ENCODE measurements around the gene DEFB110. TPM values are rescaled to one million over a fixed set of nuclear protein-coding genes. Genes with fewer than 3 reads are reported as not detected.

Gene DEFB110
- total RNA-seq, 4 donors from 2014 or later, result not detected

- ATAC-seq, result no peak
- no peaks in the 10 kb centered on the region for H3K4me1 ChIP-seq
- H3K27ac ChIP-seq, result no peak overlapping the region
- H3K27me3 ChIP-seq, result no peaks in the 10 kb centered on the region
- H3K9me3 ChIP-seq, result no peaks in the 10 kb centered on the region
- no peak overlapping the region for H3K4me3 ChIP-seq
- TF ChIP-seq POLR2AphosphoS5 (IDR thresholded peaks at IDR 0.05), result no peak
- no peak for TF ChIP-seq EP300 (IDR thresholded peaks at IDR 0.05)
- no peak for TF ChIP-seq CTCF (IDR thresholded peaks at IDR 0.05)
- TF ChIP-seq POLR2A (IDR thresholded peaks at IDR 0.05), result no peak
- 69 to 94% methylated on average over 3 of the region's 3 CpGs for WGBS, 2 donors (ENCODE audit: low coverage in 1 of 2)
- H3K36me3 ChIP-seq, result no peaks in the 10 kb centered on the region
Observed at GRCh38 chr6:50007819-50008218, 14.0 kb downstream of the DEFB110 start.

- WGBS, 2 donors (ENCODE audit: low coverage in 1 of 2), result 24 to 44% methylated on average over 3 of the region's 3 CpGs
- no peak for ATAC-seq
Observed at GRCh38 chr6:50003139-50003538, 18.7 kb downstream of the DEFB110 start.

GRCh38 chr6:49995278-49995677, 26.5 kb downstream of the DEFB110 start:
- H3K27me3 ChIP-seq, result no peaks in the 10 kb centered on the region
- no peak overlapping the region for H3K27ac ChIP-seq
- H3K4me1 ChIP-seq, result no peaks in the 10 kb centered on the region
- no peak overlapping the region for H3K4me3 ChIP-seq
- H3K9me3 ChIP-seq, result no peaks in the 10 kb centered on the region
- ATAC-seq, result no peak
- H3K36me3 ChIP-seq, result no peaks in the 10 kb centered on the region
- TF ChIP-seq CTCF (IDR thresholded peaks at IDR 0.05), result no peak
- TF ChIP-seq POLR2A (IDR thresholded peaks at IDR 0.05), result no peak
- TF ChIP-seq POLR2AphosphoS5 (IDR thresholded peaks at IDR 0.05), result no peak
- TF ChIP-seq EP300 (IDR thresholded peaks at IDR 0.05), result no peak

More at GRCh38 chr6:50003139-50003538, 18.7 kb downstream of the DEFB110 start:
- Histone ChIP-seq H3K36me3 (no peaks in the 10 kb centered on the region), H3K27me3 (no peaks in the 10 kb centered on the region), H3K27ac (no peak overlapping the region), H3K9me3 (no peaks in the 10 kb centered on the region), H3K4me3 (no peak overlapping the region), H3K4me1 (no peaks in the 10 kb centered on the region)
- TF ChIP-seq CTCF (IDR thresholded peaks at IDR 0.05), result no peak
- no peak for TF ChIP-seq POLR2AphosphoS5 (IDR thresholded peaks at IDR 0.05)
- no peak for TF ChIP-seq EP300 (IDR thresholded peaks at IDR 0.05)
- no peak for TF ChIP-seq POLR2A (IDR thresholded peaks at IDR 0.05)

GRCh38 chr6:49988900-49989299, 32.9 kb downstream of the DEFB110 start:
- Histone ChIP-seq H3K4me1 (no peaks in the 10 kb centered on the region), H3K9me3 (no peaks in the 10 kb centered on the region), H3K27me3 (no peaks in the 10 kb centered on the region), H3K27ac (no peak overlapping the region), H3K4me3 (no peak overlapping the region), H3K36me3 (no peaks in the 10 kb centered on the region)
- no peak for ATAC-seq
- 79% methylated on average over 2 of the region's 2 CpGs; no CpG with 5 or more reads in 1 of the 2 donors for WGBS, 2 donors (ENCODE audit: low coverage in 1 of 2)
- TF ChIP-seq POLR2AphosphoS5 (IDR thresholded peaks at IDR 0.05) (no peak), CTCF (IDR thresholded peaks at IDR 0.05) (no peak), POLR2A (IDR thresholded peaks at IDR 0.05) (no peak), EP300 (IDR thresholded peaks at IDR 0.05) (no peak)

GRCh38 chr6:49987749-49988148, 34.0 kb downstream of the DEFB110 start:
- Histone ChIP-seq H3K36me3 (no peaks in the 10 kb centered on the region), H3K4me3 (no peak overlapping the region), H3K27me3 (no peaks in the 10 kb centered on the region), H3K27ac (no peak overlapping the region), H3K4me1 (no peaks in the 10 kb centered on the region), H3K9me3 (no peaks in the 10 kb centered on the region)
- TF ChIP-seq CTCF (IDR thresholded peaks at IDR 0.05), result no peak
- no peak for TF ChIP-seq EP300 (IDR thresholded peaks at IDR 0.05)
- no peak for TF ChIP-seq POLR2A (IDR thresholded peaks at IDR 0.05)
- TF ChIP-seq POLR2AphosphoS5 (IDR thresholded peaks at IDR 0.05), result no peak
- ATAC-seq, result no peak
- 91 to 95% methylated on average over 2 of the region's 2 CpGs for WGBS, 2 donors (ENCODE audit: low coverage in 1 of 2)

Data from gastroesophageal sphincter (tissue), 4 donors.